Posterior vena cava (tissue), 2 donors: ENCODE measurements around the gene SLCO2A1. TPM values are rescaled to one million over a fixed set of nuclear protein-coding genes. Genes with fewer than 3 reads are reported as not detected.
A peak's percentile ranks its signal among the peaks of the same experiment; 100 is the strongest.

Experiments
- DNase-seq: peaks from one replicate; pipeline ENCODE4 v3.0.0-alpha.2; 2020; ENCODE audit warnings: low spot score
- intact Hi-C, 2 donors: fragments of 100-400 bp; cut with DNase I; formaldehyde crosslinking; loops; one replicate each; pipeline versions ENCODE4 v1.14.1 to v1.14.2; 2022 to 2023
- total RNA-seq, 2 donors: library from RNA; stranded (reverse); fragmentation: NEBNext Ultra II Directional; extraction: Animal tissue kit (Norgen Biotek cat#: 25700); gene quantifications; one replicate each; pipeline ENCODE4 v1.2.1, GENCODE V29; 2021
- donor health status: DM: yes; HTN: yes; CAD: no.
- donor health status: DM: yes; HTN: yes; CAD: no.

Gene SLCO2A1
- total RNA-seq, 2 donors from 2014 or later, result 87.8 to 102 TPM

DNA sequence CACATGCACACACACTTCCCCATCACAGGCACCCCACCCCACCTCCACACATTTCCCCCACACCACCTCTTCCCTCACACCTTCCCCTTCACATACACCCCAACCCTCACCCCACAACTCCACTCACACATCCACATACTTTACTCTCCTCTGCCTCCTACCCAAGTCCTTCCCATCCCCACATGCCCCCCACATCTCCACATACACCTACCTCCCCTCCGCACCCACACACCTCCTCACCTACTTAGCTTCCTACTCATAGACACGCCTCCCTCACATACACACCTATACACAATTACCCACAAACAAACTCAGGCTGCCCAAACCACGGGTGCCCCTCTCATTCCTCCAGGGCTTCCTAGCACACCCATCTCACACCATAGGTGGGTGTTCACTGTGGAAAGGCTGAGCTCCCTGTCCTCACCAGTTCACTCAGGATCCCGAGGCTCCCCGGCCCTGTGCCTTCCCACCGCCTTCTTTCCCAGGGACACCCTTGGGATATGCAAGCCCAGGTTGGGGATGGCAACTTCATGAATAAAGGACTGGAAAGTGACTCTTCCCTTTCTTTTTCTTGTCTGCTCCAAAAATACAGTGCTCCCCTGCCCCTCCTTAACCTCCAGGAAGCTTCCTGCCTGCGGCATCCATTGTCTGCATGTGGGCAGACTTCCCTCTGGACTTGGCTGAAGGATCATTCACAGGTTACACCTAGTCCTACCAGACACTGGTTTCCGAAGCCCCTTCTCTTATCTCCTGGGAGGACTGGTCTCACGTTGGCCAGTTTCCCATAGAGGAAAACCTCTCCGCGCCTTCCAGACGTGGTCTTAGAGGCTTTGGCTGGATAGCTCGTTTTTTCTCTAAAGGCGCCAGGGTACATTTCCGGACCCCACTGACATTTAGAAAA, 61.5 kb downstream of the SLCO2A1 start:
- peak; percentile 57 for DNase-seq
- intact Hi-C loops, result no loop called here

GRCh38 chr3:133966954-133967353, 62.8 kb downstream of the SLCO2A1 start:
- peak; percentile 48 for DNase-seq

GRCh38 chr3:133965906-133966305, 63.8 kb downstream of the SLCO2A1 start:
- intact Hi-C loops, result no loop called here
- DNase-seq, result peak; percentile 63

More at GRCh38 chr3:133966954-133967353, 62.8 kb downstream of the SLCO2A1 start:
- intact Hi-C loops, result no loop called here

- intact Hi-C loops, result no loop called here
- DNase-seq, result peak; percentile 23
These were observed 64.6 kb downstream of the SLCO2A1 start for GRCh38 chr3:133965013-133965570.

DNA sequence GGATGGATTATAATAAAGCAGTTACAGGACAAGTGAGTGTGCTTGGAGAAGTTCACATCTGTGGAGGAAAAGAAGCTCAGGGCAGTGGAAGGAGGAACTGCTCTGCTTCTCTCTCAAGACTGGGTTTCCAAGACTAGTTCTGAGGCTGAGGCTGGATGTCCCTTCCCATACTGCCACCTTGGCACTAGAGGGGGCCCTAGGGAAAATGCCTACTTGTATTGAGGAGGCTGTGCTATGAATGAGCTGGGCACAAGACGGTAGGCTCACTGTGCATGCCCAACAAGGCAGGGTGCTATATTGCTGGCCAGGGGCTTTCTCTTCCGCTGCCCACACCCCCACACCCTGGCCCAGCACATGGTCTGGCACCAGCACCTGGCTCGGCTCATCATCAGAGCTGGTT, 65.2 kb downstream of the SLCO2A1 start:
- intact Hi-C loops, result no loop called here
- peak; percentile 40 for DNase-seq

DNA sequence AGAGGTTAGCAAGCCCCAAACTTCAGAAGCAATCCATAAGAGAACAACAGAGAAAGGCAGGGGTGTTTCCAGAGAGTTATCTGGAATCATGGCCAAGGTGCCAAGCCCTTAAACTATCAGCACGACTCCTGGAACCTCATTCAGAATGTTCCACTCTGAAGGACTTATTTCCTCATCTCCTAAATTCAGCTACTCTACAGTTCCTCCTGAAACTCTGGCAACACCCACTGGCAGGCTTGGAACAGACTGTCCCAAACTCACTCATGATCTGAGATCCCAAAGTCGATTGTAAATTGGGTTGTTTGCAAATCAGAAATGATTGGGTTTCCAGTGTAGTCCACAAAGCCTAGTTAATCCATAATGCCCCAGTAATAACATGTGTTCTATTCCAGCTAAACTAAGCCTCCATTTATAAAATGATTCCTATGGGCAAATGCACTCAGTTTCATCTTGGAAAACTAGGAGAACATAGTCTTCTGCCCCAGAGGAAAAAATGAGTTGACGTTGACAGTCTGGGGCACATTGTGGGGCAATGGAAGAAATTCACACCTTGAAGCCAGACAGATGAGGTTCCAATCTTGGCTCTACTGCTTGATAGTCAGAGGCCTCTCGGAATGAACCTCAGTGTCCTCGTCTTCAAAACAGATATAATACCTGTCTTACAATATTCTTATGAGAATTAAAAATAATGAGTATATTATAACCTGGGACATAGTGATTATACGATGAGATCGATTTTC, 65.9 kb downstream of the SLCO2A1 start:
- DNase-seq, result peak; percentile 40
- intact Hi-C loops, result no loop called here

DNA sequence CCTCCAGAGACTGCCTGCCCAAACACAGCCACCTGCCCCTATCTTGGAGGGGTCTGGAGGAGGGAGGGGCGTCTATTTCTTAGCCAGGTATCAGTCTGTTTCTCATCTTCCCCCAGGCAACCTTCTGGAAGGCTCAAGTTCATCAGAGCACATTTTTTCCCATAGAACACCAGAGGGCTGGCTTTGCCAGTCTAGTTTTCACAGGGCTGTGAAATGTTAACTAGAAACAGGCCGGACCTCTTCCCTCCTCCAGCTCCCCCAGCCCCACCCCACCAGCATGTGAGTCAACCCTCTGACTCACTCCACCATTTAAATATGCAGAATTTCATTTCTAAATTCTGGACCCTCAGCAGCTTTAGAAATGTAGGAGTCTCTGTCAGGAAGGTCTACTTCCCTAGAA, 66.9 kb downstream of the SLCO2A1 start:
- intact Hi-C loops, result no loop called here
- peak; percentile 78 for DNase-seq

- intact Hi-C loops, result no loop called here
- DNase-seq, result no peak
These were observed 71.5 kb downstream of the SLCO2A1 start for GRCh38 chr3:133958071-133958805.

- intact Hi-C loops, result no loop called here
- no peak for DNase-seq
These were observed 72.7 kb downstream of the SLCO2A1 start for GRCh38 chr3:133956982-133957381.

DNA sequence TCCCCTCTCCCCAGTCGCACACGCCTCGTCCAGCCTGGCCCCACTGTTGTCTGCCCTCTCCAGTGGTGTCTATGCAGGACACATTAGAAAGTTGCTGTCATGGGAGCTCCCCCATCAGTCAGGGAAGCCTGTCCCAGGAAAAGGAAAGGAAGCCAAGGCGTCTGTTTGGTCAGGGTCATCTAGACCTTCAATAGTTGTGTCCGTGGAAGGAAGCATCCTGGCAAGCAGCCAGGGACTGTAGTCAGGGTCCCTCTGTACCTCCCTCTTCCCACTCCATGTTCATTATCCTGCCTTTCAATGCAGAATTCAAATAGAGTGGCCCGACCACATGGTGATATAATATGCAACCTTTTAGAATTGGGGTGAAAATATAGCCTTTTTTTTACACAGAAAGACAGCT, 73.4 kb downstream of the SLCO2A1 start:
- DNase-seq, result no peak
- intact Hi-C loops, result no loop called here

DNA sequence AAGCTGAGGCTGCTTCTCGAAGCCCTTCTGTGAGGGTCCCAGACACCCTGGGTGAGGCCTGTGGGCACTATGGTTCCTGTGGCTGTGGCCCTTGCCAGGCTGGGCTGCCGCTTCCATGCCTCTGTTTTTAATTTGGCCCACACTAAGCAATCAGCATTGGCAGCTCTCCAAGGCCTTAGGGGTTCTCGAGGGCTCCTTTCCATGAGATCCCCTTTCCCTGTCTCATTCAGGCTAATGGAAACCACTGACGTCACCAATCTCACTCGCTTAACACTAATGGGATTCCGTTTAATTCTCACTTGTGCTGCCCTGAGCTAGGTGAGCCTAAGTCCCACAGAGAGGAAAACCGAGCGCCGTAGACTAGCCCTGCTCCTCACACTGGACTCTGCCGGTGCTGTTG, 73.8 kb downstream of the SLCO2A1 start:
- intact Hi-C loops, result no loop called here
- DNase-seq, result no peak

GRCh38 chr3:133954717-133955360, 74.9 kb downstream of the SLCO2A1 start:
- intact Hi-C loops, result no loop called here
- no peak for DNase-seq

- intact Hi-C loops, result no loop called here
- DNase-seq, result no peak
These were observed 76.4 kb downstream of the SLCO2A1 start for GRCh38 chr3:133953297-133953696.

GRCh38 chr3:133949438-133949837, 80.3 kb downstream of the SLCO2A1 start:
- no peak for DNase-seq
- intact Hi-C loops, result no loop called here

DNA sequence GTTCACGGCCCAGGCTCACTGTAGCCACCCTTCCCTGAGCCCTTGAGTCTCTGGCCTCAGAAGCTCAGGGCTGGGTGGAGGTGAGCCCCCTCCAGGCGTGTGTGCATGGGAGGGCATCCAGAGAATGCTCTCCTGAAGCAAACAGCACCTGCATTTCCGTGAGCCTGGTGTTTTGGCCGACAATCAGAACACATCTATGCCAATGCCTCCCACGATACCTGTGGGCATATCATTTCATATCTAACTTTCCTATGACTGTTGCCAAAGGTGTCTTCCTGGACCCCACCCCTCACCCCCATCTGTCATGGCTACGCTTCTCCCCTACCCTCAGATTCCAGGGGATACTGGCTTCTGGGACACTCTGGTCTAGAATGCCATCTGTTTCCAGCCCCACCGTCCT, 80.7 kb downstream of the SLCO2A1 start:
- DNase-seq, result peak; percentile 57
- intact Hi-C loops, result no loop called here

GRCh38 chr3:133948131-133948810, 81.5 kb downstream of the SLCO2A1 start:
- intact Hi-C loops, result no loop called here
- DNase-seq, result peak; percentile 49

- peak; percentile 40 for DNase-seq
- intact Hi-C loops, result no loop called here
These were observed 84.2 kb downstream of the SLCO2A1 start for GRCh38 chr3:133945381-133946095.
